ENCODE measurements around the gene RBFOX2.

Gene RBFOX2

GRCh38 chr22:35697142-35697541 is 331.5 kb downstream of the RBFOX2 start:
- Histone ChIP-seq H3K36me3 (no peaks in the 10 kb centered on the region), H3K4me1 (no peaks in the 10 kb centered on the region), H3K9me3 (no peaks in the 10 kb centered on the region), H3K4me3 (ENCODE audit: low read depth, low read length) (no peak overlapping the region), H3K27me3 (no peaks in the 10 kb centered on the region)
- no peak for TF ChIP-seq CTCF (IDR thresholded peaks at IDR 0.05; ENCODE audit: low read depth, low read length)
- no peak for DNase-seq

GRCh38 chr22:35695202-35695601 is 333.4 kb downstream of the RBFOX2 start:
- no peaks in the 10 kb centered on the region for H3K27me3 ChIP-seq
- H3K36me3 ChIP-seq: no peaks in the 10 kb centered on the region
- no peaks in the 10 kb centered on the region for H3K4me1 ChIP-seq
- no peaks in the 10 kb centered on the region for H3K9me3 ChIP-seq
- H3K4me3 ChIP-seq (ENCODE audit: low read depth, low read length): no peak overlapping the region
- TF ChIP-seq CTCF (IDR thresholded peaks at IDR 0.05; ENCODE audit: low read depth, low read length): no peak
- DNase-seq: no peak

GRCh38 chr22:35690001-35690400 is 338.6 kb downstream of the RBFOX2 start:
- H3K36me3 ChIP-seq: no peaks in the 10 kb centered on the region
- no peak for TF ChIP-seq CTCF (IDR thresholded peaks at IDR 0.05; ENCODE audit: low read depth, low read length)
- no peaks in the 10 kb centered on the region for H3K9me3 ChIP-seq
- no peak for DNase-seq
- 0 out of 2 replicates have a peak, but pooled peaks cover 2% of the 10 kb centered on the region for H3K27me3 ChIP-seq
- no peaks in the 10 kb centered on the region for H3K4me1 ChIP-seq
- no peak overlapping the region for H3K4me3 ChIP-seq (ENCODE audit: low read depth, low read length)

GRCh38 chr22:35688913-35689675 is 339.5 kb downstream of the RBFOX2 start:
- no peaks in the 10 kb centered on the region for H3K36me3 ChIP-seq
- TF ChIP-seq CTCF (IDR thresholded peaks at IDR 0.05; ENCODE audit: low read depth, low read length): no peak
- DNase-seq: no peak

More at GRCh38 chr22:35688913-35689675, 339.5 kb downstream of the RBFOX2 start:
- Histone ChIP-seq H3K9me3 (no peaks in the 10 kb centered on the region), H3K4me3 (ENCODE audit: low read depth, low read length) (no peak overlapping the region), H3K27me3 (0 out of 2 replicates have a peak, but pooled peaks cover 2% of the 10 kb centered on the region), H3K4me1 (no peaks in the 10 kb centered on the region)

Data from BE2C (cell line).